Measurements from ENCODE around the gene GNAS.

- TF ChIP-seq CTCF (IDR thresholded peaks at IDR 0.05) (no peak), POLR2A (IDR thresholded peaks at IDR 0.05; ENCODE audit: low read depth) (no peak), POLR2AphosphoS5 (IDR thresholded peaks at IDR 0.05) (no peak)
Observed at GRCh38 chr20:58886546-58886945, 34.0 kb downstream of the GNAS start.
